GM12878 (cell line): ENCODE results near the gene RADX. TPM values are rescaled to one million over a fixed set of nuclear protein-coding genes. Genes with fewer than 3 reads are reported as not detected.

Experiments
- ATAC-seq: fragments of 200-7000 bp; cut with Tn5 transposase; 3 replicates; pipeline ENCODE4 v1.9.1; 2020; ENCODE audit warnings: mild to moderate bottlenecking, moderate library complexity
- BruUV-seq: library from RNA; stranded (reverse); fragments of 400-500 nt; replicated peaks from 2 replicates; lab custom pipeline; 2021; lab: Mats Ljungman, UMichigan
- CTCF ChIA-PET: fragments of 300-600 bp; sonication (Branson Sonifier 250); formaldehyde crosslinking; extraction: SDS; loops from one replicate; lab custom pipeline; 2021; ENCODE audit warnings: inconsistent platforms; lab: Yijun Ruan, JAX
- POLR2A ChIA-PET: fragments of 350-600 bp; formaldehyde crosslinking; extraction: SDS; loops from one replicate; lab custom pipeline; 2021; ENCODE audit warnings: inconsistent platforms; lab: Charles Lee
- RAD21 ChIA-PET: fragments of 300-600 bp; sonication (Branson Sonifier 250); formaldehyde crosslinking; loops from one replicate; lab custom pipeline; 2023; ENCODE audit warnings: antibody characterized with exemption; ENCODE audit not compliant: unreplicated experiment; lab: Charles Lee
- SMC1A ChIA-PET: fragments of 300-600 bp; sonication (Branson Sonifier 250); formaldehyde crosslinking; loops from one replicate; lab custom pipeline; 2023; ENCODE audit not compliant: unreplicated experiment, uncharacterized antibody; lab: Charles Lee
- DNase-seq: peaks from one replicate; pipeline ENCODE4 v3.0.0-alpha.2; 2011; ENCODE audit warnings: low read depth, low spot score
- FAIRE-seq: peaks from 3 replicates; lab custom pipeline; 2011; peaks lifted over from hg19 to GRCh38; lab: Jason Lieb, UNC
- H2AFZ ChIP-seq: 2 replicates; pipeline ENCODE4 v1.6.0; 2011; ENCODE audit warnings: low read depth, low read length, control low read depth; ENCODE audit not compliant: control insufficient read depth
- H3K27ac ChIP-seq: 2 replicates; pipeline ENCODE4 v1.5.1; 2011; ENCODE audit warnings: control low read depth; ENCODE audit not compliant: control insufficient read depth, insufficient read depth
- H3K27me3 ChIP-seq, 2 experiments: replicated peaks in 1 of 2; 2 replicates each; pipeline versions ENCODE4 v1.6.0 to v1.6.1; 2011; ENCODE audit warnings: low read length in 1 of 2; ENCODE audit not compliant: control insufficient read depth in 2 of 2, insufficient read depth in 2 of 2
- H3K36me3 ChIP-seq, 2 experiments: 2 replicates each; pipeline ENCODE4 v1.5.1; 2011; ENCODE audit warnings: low read length in 1 of 2; ENCODE audit not compliant: control insufficient read depth in 2 of 2, insufficient read depth in 2 of 2
- H3K4me1 ChIP-seq: 2 replicates; pipeline ENCODE4 v1.6.1; 2011; ENCODE audit warnings: mild to moderate bottlenecking, low read length, moderate library complexity, mixed read lengths; ENCODE audit not compliant: control insufficient read depth, insufficient read depth
- H3K4me2 ChIP-seq: 2 replicates; pipeline ENCODE4 v1.6.0; 2011; ENCODE audit warnings: control low read depth; ENCODE audit not compliant: control insufficient read depth, insufficient read depth
- H3K4me3 ChIP-seq: fragments of 200-600 bp; sonication (generic); 2 replicates; pipeline ENCODE4 v1.5.1; 2016
- H3K79me2 ChIP-seq: 2 replicates; pipeline ENCODE4 v1.6.0; 2011; ENCODE audit warnings: low read length; ENCODE audit not compliant: control insufficient read depth, insufficient read depth
- H3K9ac ChIP-seq: 2 replicates; pipeline ENCODE4 v1.8.0; 2011; ENCODE audit warnings: low read length, control low read depth, mixed read lengths; ENCODE audit not compliant: control insufficient read depth, insufficient read depth
- H3K9me3 ChIP-seq: replicated peaks from 3 replicates; pipeline ENCODE4 v1.5.1; 2011; ENCODE audit warnings: mild to moderate bottlenecking, low read length; ENCODE audit not compliant: control insufficient read depth, insufficient read depth
- H4K20me1 ChIP-seq: 2 replicates; pipeline ENCODE4 v1.6.0; 2011; ENCODE audit not compliant: control insufficient read depth, insufficient read depth
- E2F8 ChIP-seq: fragments of 450-650 bp; IDR thresholded peaks from 2 replicates; pipeline ENCODE4 v1.6.1; 2018; ENCODE audit warnings: mild to moderate bottlenecking, low read depth, moderate library complexity; ENCODE audit not compliant: partially characterized antibody
- POLR2AphosphoS2 ChIP-seq: IDR thresholded peaks from 2 replicates; pipeline ENCODE4 v1.6.1; 2011; ENCODE audit warnings: low read depth, mild to moderate bottlenecking, low read length, improper control_type of control experiment, moderate library complexity
- RAD21 ChIP-seq: IDR thresholded peaks from 2 replicates; pipeline ENCODE4 v1.6.1; 2011; ENCODE audit warnings: mild to moderate bottlenecking, low read depth, low read length, moderate library complexity; ENCODE audit not compliant: insufficient read depth
- SKIL ChIP-seq: fragments of 450-650 bp; IDR thresholded peaks from 2 replicates; pipeline ENCODE4 v1.6.1; 2017; ENCODE audit warnings: mild to moderate bottlenecking, low read depth, inconsistent platforms; ENCODE audit not compliant: poor library complexity, severe bottlenecking
- ZBTB4 ChIP-seq: fragments of 450-650 bp; formaldehyde crosslinking; IDR thresholded peaks from 2 replicates; pipeline ENCODE4 v1.4.0; 2022; ENCODE audit warnings: mild to moderate bottlenecking, moderate library complexity
- WGBS: methylation state at CpG from one replicate; pipeline ENCODE4 v1.1.6; 2016; ENCODE audit warnings: low lambda C conversion rate; ENCODE audit not compliant: insufficient replicate concordance, insufficient coverage; ENCODE audit errors: missing lambda C conversion rate; 5-methylcytosine and 5-hydroxymethylcytosine counted together
- in situ Hi-C: fragments of 300-500 bp; cut with MboI; formaldehyde crosslinking; loops from 9 replicates; pipeline ENCODE4 v1.14.3; 2018; ENCODE audit warnings: mixed read lengths
- intact Hi-C: fragments of 100-400 bp; cut with micrococcal nuclease; formaldehyde crosslinking; loops from one replicate; pipeline ENCODE4 v1.14.2; 2022; ENCODE audit not compliant: unreplicated experiment
- polyA plus RNA-seq, 11 experiments: library from polyadenylated mRNA; depleted of rRNA in 4 of 11; unstranded in 6 of 11; stranded (reverse) in 5 of 11; fragments of >200 nt; fragmentation: Nextera tagmentation in 4 of 11; fragmentation: Illumina TruSeq in 1 of 11; extraction: Ambion mirVana in 4 of 11; extraction: Trizol in 1 of 11; gene quantifications; 1 replicate in 1 of 11; 2 replicates in 10 of 11; pipeline versions ENCODE4 v1.2.1 to v1.2.3, GENCODE V29; 2011 to 2016; ENCODE audit warnings: inconsistent platforms in 2 of 11, missing spikeins in 2 of 11, low read depth in 1 of 11
- total RNA-seq, 4 experiments: library from RNA; depleted of rRNA in 3 of 4; stranded (reverse); fragments of >200 nt in 3 of 4; fragmentation: Illumina TruSeq in 1 of 4; extraction: Trizol in 1 of 4; gene quantifications; 2 replicates each; pipeline versions ENCODE4 v1.2.1 to v1.2.3, GENCODE V29; 2013 to 2021

Gene RADX
- total and polyA plus RNA-seq, 10 of the 15 experiments (the other 5 are each of a cell fraction or from before 2014, with no cell fraction given): 4.3 to 24.2 (median 12.4) TPM

- no peak for DNase-seq
- no peak for FAIRE-seq
- no peak overlapping the region for H3K9ac ChIP-seq
- H3K27ac ChIP-seq: no peak overlapping the region
- no peak overlapping the region for H3K4me3 ChIP-seq
- no peaks in the 10 kb centered on the region for H3K9me3 ChIP-seq
- in situ Hi-C loops: no loop called here
- ChIA-PET RAD21 (no interaction called here), CTCF (interaction anchor here (1.8 kb wide), 1 partner anchor 10 kb away, joined by 5 read pairs; no protein-coding TSS in a partner anchor), POLR2A (no interaction called here), SMC1A (no interaction called here)
- H3K4me2 ChIP-seq: no peak overlapping the region
- H3K27me3 ChIP-seq: 0 out of 4 replicates have a peak, but pooled peaks cover 0 to 2% of the 10 kb centered on the region in 2 experiments
- intact Hi-C loops: no loop called here
- no peak for TF ChIP-seq POLR2AphosphoS2
- H3K36me3 ChIP-seq: no peaks in the 10 kb centered on the region
- no peaks in the 10 kb centered on the region for H3K79me2 ChIP-seq
- WGBS: 32% methylated on average over 8 of the region's 8 CpGs
- no peaks in the 10 kb centered on the region for H4K20me1 ChIP-seq
- ATAC-seq: no peak
- H2AFZ ChIP-seq: no peak overlapping the region
- BruUV-seq: no TSS peak
- no peaks in the 10 kb centered on the region for H3K4me1 ChIP-seq
Observed at GRCh38 chrX:106725931-106726330, 114.2 kb downstream of the RADX start.

- H3K9ac ChIP-seq: no peak within 1 kb of the TSS
- no peaks in the 10 kb centered on the region for H3K79me2 ChIP-seq
- DNase-seq (no peak), ATAC-seq (no peak), FAIRE-seq (no peak)
- SMC1A ChIA-PET: no interaction called here
- no peak within 1 kb of the TSS for H3K4me3 ChIP-seq
- BruUV-seq: no TSS peak
- no peaks in the 10 kb centered on the region for H3K4me1 ChIP-seq
- no peaks in the 10 kb centered on the region for H3K36me3 ChIP-seq
- in situ Hi-C loops (no loop called here), intact Hi-C loops (no loop called here)
- WGBS: 75% methylated on average over 66 of the region's 79 CpGs
- CTCF ChIA-PET: no interaction called here
- H4K20me1 ChIP-seq: no peaks in the 10 kb centered on the region
- no peak within 1 kb of the TSS for H2AFZ ChIP-seq
- no peak within 1 kb of the TSS for H3K27ac ChIP-seq
- POLR2A ChIA-PET: no interaction called here
- RAD21 ChIA-PET: no interaction called here
- no peak within 1 kb of the TSS for H3K4me2 ChIP-seq
- 0 out of 4 replicates have a peak, but pooled peaks cover 0 to 2% of the 10 kb centered on the region in 2 experiments for H3K27me3 ChIP-seq
- no peaks in the 10 kb centered on the region for H3K9me3 ChIP-seq
- TF ChIP-seq E2F8 (no peak), ZBTB4 (CRISPR knock-in tag) (no peak), RAD21 (no peak), SKIL (no peak)
Observed at GRCh38 chrX:106726485-106727437, 115.0 kb downstream of the RADX start, which contains the start of gene RNF128. TSS of gene RNF128 (plus strand) at chrX:106726701. CDS start at chrX:106726914, 213 bp downstream.
